ENCODE results near the gene KSR2.

KSR2 gene

GRCh38 chr12:117484901-117485300 is 483.9 kb downstream of the KSR2 start:
- DNase-seq, result no peak

- DNase-seq, result no peak
These were observed 485.3 kb downstream of the KSR2 start for GRCh38 chr12:117483501-117483900.

GRCh38 chr12:117481470-117481869 is 487.3 kb downstream of the KSR2 start:
- no peak for DNase-seq

GRCh38 chr12:117476341-117476740 is 492.4 kb downstream of the KSR2 start:
- DNase-seq, result no peak

- no peak for DNase-seq
These were observed 494.9 kb downstream of the KSR2 start for GRCh38 chr12:117473856-117474255.

- no peak for DNase-seq
These were observed 495.8 kb downstream of the KSR2 start for GRCh38 chr12:117472983-117473382.

- no peak for DNase-seq
These were observed 498.0 kb downstream of the KSR2 start for GRCh38 chr12:117470804-117471203.

GRCh38 chr12:117469883-117470483 is 498.8 kb downstream of the KSR2 start:
- no peak for DNase-seq

- no peak for DNase-seq
These were observed 500.8 kb downstream of the KSR2 start for GRCh38 chr12:117468016-117468415.

- no peak for DNase-seq
These were observed 501.2 kb downstream of the KSR2 start for GRCh38 chr12:117467588-117467987.

GRCh38 chr12:117466677-117467362 is 502.0 kb downstream of the KSR2 start:
- no peak for DNase-seq

GRCh38 chr12:117461732-117462131 is 507.1 kb downstream of the KSR2 start:
- DNase-seq, result no peak

- no peak for DNase-seq
These were observed 509.6 kb downstream of the KSR2 start for GRCh38 chr12:117459229-117459628.

GRCh38 chr12:117457189-117457588 is 511.6 kb downstream of the KSR2 start:
- DNase-seq, result no peak

GRCh38 chr12:117456076-117456475 is 512.7 kb downstream of the KSR2 start:
- no peak for DNase-seq

- DNase-seq, result no peak
These were observed 514.8 kb downstream of the KSR2 start for GRCh38 chr12:117453961-117454360.

- DNase-seq, result no peak
These were observed 516.7 kb downstream of the KSR2 start for GRCh38 chr12:117452112-117452511.

GRCh38 chr12:117450209-117450608 is 518.6 kb downstream of the KSR2 start:
- no peak for DNase-seq

- no peak for DNase-seq
These were observed 521.0 kb downstream of the KSR2 start for GRCh38 chr12:117447665-117448366.

- DNase-seq, result no peak
These were observed 524.0 kb downstream of the KSR2 start for GRCh38 chr12:117444781-117445180.

- DNase-seq, result no peak
These were observed 527.0 kb downstream of the KSR2 start for GRCh38 chr12:117441751-117442150.

GRCh38 chr12:117440384-117440783 is 528.4 kb downstream of the KSR2 start:
- DNase-seq, result no peak

- DNase-seq, result no peak
These were observed 529.2 kb downstream of the KSR2 start for GRCh38 chr12:117439531-117440001.

GRCh38 chr12:117438809-117439208 is 530.0 kb downstream of the KSR2 start:
- no peak for DNase-seq
